OCI-LY7 (cell line): ENCODE results near the gene FGF5.

Experiments used
- CTCF ChIP-seq: fragments of 200-600 bp; sonication (generic); conservative IDR thresholded peaks from 2 replicates; pipeline ENCODE4 v1.5.1; 2014; ENCODE audit warnings: mild to moderate bottlenecking, antibody characterized with exemption, low read length, moderate library complexity, mixed read lengths
- EZH2phosphoT487 ChIP-seq: fragments of 200-600 bp; sonication (generic); IDR thresholded peaks from 2 replicates; pipeline ENCODE4 v1.6.1; 2018; ENCODE audit warnings: low read depth, borderline replicate concordance, mild to moderate bottlenecking, mixed run types, antibody characterized with exemption, low read length, moderate library complexity, mixed read lengths

GRCh38 chr4:80335226-80335553 lies 68.7 kb downstream of the FGF5 start:
- TF ChIP-seq CTCF (no peak), EZH2phosphoT487 (no peak)
